SIG-M5 treated with dmso at 0.1 percent for 504 hours (cell line): ENCODE measurements around the gene RERG.
"Not testable (repeated sequence)": the region's sequence is repeated elsewhere in the genome, so short reads cannot be mapped to it uniquely, and the experiment has no call there.

Experiments used
- DNase-seq: peaks from one replicate; lab custom pipeline; 2025; ENCODE audit not compliant: unreplicated experiment; lab: John Stamatoyannopoulos, UW

RERG gene, protein sequence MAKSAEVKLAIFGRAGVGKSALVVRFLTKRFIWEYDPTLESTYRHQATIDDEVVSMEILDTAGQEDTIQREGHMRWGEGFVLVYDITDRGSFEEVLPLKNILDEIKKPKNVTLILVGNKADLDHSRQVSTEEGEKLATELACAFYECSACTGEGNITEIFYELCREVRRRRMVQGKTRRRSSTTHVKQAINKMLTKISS

DNA sequence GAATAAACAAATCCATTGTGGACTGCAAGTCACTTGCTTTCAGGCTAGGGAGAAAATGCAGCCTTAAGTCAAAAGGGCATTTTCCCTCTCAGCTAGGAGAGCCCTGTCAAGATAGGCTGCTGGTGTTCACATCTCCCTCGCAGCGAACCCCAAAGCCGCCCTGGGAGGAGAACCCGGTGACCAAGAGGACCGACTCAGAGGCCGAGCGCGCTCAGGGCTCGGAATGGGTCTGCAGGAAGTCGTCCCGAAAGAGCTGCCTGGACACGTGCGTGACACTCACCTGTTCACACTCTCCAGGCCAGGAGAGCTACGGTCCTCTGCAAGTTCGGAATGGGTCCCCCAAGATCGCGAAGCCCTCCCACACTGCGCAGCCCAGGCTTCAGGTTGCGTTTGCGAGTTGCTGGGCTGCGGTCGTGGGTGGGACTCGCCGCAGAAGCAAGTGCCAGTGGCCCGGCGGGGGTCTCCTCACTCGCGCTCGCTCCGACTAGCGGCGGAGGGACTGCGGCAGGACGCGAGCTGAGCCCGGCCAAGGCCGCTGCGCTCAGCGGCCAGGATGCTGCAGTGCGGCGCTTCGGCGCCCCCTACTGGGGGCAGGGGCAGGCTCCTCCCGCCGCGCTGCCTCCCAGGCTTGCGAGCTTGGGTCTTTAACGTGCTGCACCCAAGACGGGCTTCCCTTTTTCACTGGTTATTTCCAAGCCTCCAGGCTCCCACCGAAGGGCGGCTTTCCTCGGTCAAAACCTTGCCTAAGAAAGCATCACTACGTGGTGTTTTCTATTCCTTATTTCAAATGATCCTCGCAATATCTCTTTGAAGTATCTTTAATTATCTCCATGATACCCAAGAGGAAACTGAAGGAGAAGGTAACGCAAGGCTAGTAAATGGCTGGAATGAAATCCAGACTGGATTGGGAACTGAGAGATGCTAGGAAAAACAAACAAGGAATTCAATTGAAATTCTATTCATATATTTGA, at the start of gene RERG:
Gene RERG, minus strand, starts transcription at position 503 of the 971 bp plus-strand sequence. CDS start 3,928 bp downstream, outside the sequence.
- peak; percentile 42 for DNase-seq

DNA sequence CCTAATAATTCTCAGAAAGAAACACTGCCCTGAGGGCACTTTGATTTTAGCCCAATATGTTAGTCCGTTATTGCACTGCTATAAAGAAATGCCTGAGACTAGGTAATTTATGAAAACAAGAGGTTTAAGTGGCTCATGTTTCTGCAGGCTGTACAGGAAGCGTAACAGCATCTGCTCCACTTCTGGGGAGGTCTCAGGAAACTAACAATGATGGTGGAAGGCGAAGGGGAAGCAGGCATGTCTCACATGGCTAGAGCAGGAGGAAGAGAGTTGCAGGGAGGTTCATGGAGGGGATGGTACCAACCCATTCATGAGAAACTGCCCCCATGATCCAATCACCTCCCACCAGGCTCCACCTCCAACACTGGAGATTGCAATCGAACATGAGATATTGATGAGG, 49.4 kb upstream of the RERG start:
- no peak for DNase-seq

DNA sequence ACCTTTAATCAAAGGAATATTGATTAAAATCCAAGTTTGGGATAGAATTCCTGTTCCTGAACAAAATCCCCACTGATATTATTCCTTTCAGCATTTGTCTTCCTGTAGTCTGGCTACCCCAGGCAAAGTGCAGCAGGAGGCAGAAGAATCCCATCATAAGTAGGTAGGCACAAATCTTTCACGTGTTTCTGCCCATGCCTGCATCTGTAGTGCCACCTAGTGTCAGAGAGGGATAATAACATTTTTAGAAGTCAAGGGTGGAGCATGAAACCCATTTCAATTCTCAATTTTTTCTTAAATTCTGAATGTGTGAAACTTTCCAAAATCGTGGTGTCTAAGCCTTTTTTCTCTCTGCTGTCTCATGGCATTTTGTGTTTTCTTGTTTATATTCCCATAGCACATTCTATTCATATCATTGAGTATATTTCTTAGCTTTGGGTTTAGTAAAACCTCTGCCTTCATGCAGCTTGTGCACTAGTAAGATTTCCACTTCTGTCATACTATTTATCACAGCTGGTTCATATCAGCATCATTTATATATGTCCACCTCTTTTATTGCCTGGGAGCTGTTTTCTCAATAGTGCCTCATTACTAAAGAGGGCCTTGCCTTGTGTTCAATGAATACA, 47.8 kb upstream of the RERG start:
- DNase-seq: peak; percentile 82

DNA sequence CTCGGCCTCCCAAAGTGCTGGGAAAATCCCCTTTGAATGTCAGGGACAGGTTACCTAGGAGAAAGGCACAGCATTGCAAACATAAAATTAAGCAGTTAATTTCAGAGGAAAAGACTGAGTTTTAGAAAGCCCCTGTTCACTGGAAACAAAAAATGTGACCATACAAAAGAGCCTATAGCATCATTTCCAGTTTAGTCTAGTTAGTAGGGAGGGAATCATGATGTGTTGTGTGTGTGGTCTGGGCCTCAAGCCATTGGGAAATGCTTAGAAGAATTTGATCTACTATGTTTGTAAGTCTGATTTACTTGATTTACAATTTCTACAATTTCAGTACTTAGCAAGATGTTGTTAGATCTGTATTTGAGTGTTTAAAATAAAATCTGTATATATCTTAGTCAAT, 47.1 kb upstream of the RERG start:
- DNase-seq: no peak

DNA sequence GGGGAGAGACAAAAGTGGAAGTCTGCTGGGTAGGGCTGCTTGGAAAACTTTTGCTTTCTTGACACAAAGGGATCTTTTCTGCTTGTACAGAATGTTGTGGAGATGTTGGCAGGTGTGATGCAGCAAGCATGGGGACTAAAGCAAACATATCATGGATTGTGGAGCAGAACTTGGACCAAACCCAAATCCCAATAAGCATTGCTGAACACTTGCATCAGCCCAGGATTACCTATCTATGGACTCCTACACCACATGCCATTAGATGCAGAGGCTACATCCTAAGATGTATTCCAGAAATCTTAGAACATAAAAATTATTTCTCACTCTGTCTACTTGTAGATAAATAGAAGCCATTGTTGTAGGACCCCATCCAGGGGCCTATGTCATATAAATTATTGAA, 44.7 kb upstream of the RERG start:
- DNase-seq: no peak

DNA sequence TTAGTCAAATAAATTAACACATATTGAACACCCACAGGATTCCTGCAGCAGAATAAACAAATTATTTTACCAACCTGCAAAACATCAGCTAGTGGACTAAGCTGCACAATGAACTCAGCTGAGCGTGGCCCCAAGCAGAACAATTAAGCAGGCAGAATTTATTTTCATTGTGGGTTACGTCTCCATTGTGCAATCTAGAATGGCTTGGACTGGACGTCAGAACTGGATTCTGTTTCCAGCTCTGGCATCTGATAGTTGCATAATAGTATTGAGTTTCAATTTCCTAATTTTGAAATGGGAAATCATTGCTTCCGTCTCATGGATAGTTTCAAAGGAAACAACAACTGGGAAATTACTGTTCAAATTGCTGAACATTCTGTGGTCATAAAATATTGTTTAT, 35.5 kb upstream of the RERG start:
- DNase-seq: no peak

DNA sequence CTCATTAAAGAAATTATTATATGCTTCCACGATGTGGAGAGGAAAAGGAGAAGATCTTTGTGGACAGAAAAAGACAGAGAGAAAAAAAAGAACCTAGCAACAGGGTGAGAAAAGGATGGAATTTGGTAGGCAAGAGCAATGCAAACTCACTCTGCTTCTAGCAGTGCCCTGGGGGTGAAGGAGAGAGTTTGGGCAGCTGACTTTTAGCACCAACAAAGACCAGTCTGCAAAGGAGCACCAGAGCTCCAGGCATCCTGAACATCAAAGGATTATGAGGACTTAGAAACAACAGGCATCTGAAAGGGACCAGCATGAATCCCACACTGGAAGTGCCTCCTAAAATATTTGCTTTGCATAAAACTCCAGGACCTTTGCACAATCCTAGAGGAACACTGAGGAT, 32.8 kb upstream of the RERG start:
- DNase-seq: no peak

DNA sequence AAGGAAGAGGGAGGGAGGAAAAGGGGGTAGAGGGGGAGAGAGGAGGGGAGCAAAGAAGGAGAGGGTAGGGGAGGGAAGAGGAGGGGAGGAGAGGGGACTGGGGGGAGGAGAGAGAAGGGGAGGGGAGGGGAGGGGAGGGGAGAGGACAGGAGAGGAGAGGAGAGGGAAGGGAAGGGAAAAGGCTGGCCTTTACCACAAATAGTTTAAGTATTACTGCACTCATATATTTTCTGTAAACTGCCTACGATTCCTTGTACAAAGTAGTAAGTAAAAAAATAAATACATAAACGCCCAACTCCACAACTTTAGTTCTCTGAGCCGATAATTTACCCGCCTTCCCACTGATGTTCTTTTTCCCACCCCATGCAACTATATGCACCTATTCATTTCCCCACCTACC, 23.7 kb upstream of the RERG start:
- no peak for DNase-seq

DNA sequence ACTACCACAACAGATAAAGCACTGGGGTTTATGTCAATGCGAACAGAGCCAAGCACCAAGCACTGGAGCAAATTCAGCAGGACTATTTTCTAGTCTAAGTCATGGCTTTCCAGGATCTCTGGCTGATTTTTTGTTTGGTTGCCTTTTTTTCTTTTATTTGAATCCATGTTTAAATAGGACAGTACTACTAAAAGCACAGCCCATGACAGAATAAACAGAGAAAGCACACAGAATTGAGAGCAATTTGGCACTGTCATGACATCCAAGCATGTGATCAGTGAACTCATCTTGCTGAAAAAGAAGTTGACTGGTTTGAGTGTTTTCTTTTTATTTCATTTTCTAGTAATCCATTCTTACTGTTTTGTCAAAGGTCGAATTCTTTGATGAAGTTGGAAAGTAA, 23.1 kb upstream of the RERG start:
- DNase-seq: no peak

DNA sequence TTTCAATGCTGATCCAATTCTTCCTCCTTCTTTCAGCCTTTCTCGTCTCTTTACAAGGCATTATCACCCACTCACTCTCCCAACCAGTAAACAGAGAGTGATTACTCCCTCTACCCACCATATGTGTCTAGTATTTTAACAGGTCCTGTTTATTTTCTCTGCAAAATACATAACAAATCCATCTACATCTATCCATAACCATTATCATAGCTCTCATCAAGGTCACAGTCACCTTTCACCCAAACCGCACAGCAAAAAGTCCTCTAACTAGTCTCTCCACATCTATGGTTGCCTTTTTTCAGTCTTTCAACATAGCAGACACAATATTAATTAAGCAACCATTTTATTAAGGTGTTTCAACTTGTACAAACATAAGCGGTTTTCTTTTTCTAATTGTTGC, 21.9 kb upstream of the RERG start:
- DNase-seq: no peak

DNA sequence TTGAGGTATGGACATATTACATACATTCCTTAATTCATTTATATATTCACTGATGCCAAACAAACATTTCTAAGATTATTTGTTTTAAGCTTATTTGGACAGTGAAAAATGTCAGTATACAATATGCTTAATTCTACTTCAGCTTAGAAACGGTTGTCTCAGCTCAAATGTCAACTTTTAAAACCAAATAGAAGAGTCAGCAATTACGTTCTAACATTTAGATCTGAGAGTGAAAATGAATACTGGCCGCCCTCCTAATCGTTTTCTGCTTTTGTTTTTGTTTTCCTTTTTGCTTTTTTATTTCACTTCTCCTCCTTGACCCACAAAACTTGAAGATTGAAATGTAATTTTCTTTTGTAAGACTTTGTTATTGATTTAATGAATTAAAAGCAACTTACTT, 19.7 kb upstream of the RERG start:
- no peak for DNase-seq

DNA sequence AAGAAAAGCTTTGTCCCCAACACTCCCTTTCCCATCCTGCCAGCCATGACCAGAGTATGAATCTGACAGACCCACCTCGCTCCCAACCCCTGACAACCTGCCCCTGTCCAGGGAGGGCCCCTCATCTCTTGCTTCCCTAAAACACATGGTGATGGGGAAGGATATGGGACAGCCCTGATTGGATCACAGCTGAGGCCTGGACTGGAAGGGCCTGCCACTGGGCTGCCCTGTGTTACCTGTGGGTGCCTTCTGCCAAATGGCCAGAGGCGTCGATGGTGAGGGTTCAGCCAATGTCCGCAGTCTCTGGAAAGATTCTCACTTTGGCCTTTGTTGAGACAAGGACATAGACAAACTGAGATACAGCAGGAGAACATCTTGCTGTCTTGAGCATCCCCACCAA, 13.3 kb upstream of the RERG start:
- no peak for DNase-seq

DNA sequence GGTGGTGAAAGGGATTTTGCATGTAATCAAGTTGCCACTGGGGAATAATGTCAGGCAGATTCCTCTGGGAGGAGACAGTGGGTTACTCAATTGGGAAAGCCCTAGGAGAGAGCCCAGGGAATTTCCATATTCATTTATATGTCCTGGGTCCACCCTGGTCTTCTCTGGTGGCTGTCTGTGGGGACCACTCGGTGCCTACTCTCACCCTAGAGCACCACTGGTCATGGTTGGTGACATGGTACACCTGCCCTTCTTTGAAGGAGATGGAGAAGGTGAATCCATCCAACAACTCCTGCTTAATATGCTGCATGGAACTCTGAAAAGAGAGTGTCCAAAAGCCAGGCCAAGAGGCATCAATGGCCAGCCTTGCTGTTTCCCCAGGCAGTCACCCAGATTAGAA, 12.8 kb upstream of the RERG start:
- DNase-seq: no peak

DNA sequence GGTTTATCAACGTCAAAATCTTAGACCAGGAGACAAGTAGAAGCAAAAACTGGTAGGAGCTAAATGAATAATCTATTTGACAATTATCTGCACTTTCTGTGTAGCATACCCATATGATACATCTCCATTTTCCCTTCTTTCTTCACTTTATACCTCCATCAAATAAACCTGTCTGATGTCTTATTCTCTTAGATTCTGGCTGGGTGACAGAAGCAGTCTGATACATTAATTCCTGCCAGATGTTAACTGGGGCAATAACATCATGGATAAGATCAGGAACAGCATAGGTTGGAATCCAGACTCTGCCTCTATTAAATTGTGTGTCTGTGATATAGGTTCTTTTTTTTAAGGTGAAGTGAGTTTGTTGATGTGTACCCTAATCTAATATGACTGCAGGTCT, 11.7 kb upstream of the RERG start:
- DNase-seq: no peak

DNA sequence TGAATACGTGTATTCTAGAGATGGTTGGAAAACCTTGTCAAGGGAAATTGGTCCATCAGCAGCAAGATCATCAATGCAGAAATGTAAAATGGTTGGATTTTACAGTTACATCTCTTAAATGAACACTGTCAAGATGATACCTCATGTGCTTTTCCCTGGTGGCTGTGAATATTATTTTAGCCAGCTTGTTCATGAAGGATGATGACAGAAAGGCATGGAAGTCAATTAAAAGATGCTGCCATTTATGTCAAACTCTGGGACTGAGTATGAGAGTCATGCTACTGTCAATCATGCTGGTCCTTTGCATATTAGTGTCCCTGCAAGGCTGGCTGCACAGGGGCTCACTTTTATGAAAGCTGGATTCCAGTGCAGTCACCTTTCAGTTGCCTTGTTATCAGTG, 10.3 kb upstream of the RERG start:
- no peak for DNase-seq

DNA sequence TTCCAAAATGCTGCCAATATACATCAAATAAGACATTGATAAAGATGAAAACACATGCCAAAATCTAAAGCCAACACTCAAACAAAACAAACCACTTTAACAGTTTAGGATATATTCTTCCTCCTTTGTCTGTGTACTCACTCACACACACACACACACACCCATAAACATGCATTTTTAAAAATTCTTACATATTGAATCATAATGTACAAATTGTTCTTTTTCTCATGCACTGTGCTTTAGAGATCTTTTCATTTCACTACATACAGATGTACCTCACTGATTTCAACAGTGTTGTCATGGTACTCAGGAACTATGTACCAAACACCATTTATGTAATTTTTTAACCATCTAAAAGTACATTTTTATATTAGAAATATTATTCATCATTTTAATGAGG, 9.5 kb upstream of the RERG start:
- DNase-seq: no peak

DNA sequence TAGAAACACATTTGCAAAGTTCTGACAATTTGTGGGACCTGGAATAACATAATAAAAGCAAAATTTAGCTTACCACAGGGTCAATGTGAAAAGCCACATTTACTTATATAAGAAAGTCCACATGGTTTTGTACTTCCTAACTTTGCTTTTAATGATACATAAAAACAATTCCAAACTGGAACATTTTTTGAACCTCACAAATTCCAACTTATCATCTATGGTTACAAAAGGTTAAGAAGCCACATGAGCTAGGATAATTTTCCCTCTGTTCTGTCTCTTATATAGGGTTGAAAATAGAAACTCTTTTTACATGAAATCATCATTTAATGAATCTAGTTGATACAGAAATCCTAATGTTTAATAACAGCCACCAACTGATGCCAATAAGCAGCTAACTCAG, 8.9 kb upstream of the RERG start:
- DNase-seq: no peak

DNA sequence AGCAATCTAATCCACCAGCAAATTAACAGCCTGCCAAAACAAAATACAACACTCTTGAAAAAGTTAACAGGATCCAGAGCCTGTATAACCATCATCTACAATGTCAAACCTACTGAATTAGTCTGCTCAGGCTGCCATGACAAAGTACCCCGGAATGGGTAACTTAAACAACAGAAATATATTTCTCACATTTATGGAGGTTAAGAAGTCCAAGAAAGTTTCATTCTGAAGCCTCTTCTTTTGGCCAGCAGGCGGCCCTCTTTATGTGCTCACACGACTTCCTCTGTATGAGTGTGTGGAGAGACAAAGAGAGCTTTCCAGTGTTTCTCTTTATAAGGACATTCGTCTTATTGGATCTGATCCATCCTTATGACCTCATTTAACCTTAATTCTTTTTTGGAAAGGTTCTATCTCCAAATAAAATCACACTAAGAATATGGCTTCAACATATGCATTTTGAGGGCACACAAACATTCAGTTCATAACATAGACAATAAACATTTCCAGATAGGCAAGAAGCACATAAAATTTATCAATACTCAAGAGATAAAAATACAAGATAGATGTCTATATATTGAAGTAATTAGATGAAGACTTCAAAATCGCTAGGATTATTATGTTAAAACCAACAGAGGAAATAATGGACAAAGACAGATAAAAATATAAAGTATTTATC, 5.9 kb upstream of the RERG start:
- peak; percentile 29 for DNase-seq

DNA sequence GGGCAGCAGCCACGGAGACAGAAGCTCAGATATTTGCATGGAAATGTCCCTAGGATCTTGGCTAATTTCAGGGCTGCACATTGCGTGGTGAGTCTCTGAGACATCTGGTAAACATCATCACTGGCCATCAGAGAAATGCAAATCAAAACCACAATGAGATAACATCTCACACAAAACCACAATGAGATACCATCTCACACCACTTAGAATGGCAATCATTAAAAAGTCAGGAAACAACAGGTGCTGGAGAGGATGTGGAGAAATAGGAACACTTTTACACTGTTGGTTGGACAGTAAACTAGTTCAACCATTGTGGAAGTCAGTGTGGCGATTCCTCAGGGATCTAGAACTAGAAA, 4.6 kb upstream of the RERG start:
- not testable (repeated sequence) for DNase-seq

DNA sequence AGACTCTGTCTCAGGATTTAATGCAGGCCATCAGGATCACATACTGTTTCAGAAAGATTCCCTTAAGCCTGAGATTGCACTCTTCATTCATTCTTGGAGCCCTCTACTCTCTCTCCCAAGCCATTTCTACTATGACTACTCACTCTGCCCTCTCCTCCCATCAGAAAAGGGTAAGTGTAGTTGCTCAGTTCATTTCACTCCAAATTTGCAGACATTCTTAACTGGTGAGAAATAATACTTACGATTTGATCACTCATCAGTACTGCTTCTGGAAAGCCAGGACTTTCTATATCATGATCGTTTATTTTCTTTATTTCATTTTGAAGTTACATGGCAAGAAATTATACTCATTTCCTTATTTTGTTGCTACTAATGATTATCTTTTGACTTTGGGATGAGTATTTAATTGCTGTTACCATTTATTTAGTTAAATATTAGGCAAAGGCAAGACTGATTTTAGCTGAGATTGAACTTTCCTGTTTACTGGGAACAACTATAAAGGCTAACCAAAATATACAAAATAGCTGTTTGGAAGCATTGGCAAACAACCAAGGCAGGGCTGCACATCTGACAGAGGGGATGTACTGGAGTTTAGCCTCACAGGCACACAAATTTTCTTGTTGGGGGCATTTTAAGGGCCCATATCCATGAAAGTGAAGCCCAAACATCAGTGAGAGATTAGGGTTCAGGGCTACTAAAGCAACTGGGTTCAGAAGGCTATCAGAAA, 4.1 kb upstream of the RERG start:
- no peak for DNase-seq

DNA sequence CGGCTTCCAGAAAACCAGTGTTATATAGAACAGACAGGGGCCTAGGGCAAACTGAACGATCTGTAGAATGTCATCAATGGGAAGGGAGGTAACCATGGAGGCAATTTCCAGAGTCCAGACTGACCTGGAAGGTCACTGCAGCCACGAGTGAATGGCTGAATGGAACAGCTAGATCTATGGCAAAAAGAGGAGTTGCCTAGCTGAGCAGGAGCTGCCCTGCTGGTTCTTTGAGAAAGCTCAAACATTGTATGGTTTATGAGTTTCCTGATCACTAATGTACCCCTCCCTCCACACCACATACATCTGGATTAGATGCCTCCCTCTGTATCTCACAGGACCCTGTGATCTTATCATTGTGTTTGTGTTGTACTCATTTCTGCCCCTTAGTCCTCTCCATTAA, 1.0 kb upstream of the RERG start:
- DNase-seq: no peak
